ENCODE results near the gene HOMER1.
"Not testable (repeated sequence)": the region's sequence is repeated elsewhere in the genome, so short reads cannot be mapped to it uniquely, and the experiment has no call there.

Gene HOMER1

DNA sequence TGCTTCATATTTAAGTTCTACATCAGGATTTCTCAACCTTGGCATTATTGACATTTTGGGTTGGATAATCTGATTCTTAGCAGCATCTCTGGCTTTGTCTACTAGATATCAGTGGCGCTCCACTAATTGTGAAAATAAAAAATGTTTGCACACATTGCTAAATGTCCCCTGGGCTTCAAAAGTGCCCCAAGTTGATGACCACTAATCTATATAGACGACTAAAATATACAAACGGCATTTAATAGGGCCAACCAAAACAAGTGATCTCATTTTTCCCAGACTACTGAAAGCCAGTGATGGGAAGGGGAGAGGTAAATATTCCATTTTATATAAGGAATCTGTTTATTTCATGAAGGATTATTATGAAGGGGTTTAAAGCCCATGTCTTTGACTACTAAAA is 118.6 kb downstream of the HOMER1 start:
- no peak overlapping the region for H3K4me3 ChIP-seq (ENCODE audit: low read depth, low read length)

GRCh38 chr5:79392776-79393175 is 121.2 kb downstream of the HOMER1 start:
- DNase-seq (ENCODE audit: low read depth) = no peak
- TF ChIP-seq MYC (IDR thresholded peaks at IDR 0.05; ENCODE audit: low read depth, low read length) (no peak), CTCF (IDR thresholded peaks at IDR 0.05; ENCODE audit: low read depth, low read length) (no peak), POLR2A (IDR thresholded peaks at IDR 0.05; ENCODE audit: extremely low read depth, insufficient read length) (no peak)
- TF ChIP-seq, protein P1, sequence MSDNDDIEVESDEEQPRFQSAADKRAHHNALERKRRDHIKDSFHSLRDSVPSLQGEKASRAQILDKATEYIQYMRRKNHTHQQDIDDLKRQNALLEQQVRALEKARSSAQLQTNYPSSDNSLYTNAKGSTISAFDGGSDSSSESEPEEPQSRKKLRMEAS (IDR thresholded peaks at IDR 0.05; ENCODE audit: low read depth, low read length) = no peak
- no peak overlapping the region for H3K4me3 ChIP-seq (ENCODE audit: low read depth, low read length)

More for the DNA sequence above, 118.6 kb downstream of the HOMER1 start:
- TF ChIP-seq POLR2A (IDR thresholded peaks at IDR 0.05; ENCODE audit: extremely low read depth, insufficient read length) (no peak), CTCF (IDR thresholded peaks at IDR 0.05; ENCODE audit: low read depth, low read length) (no peak), MYC (IDR thresholded peaks at IDR 0.05; ENCODE audit: low read depth, low read length) (no peak)
- TF ChIP-seq, protein P1 (IDR thresholded peaks at IDR 0.05; ENCODE audit: low read depth, low read length) = no peak
- no peak for DNase-seq (ENCODE audit: low read depth)

DNA sequence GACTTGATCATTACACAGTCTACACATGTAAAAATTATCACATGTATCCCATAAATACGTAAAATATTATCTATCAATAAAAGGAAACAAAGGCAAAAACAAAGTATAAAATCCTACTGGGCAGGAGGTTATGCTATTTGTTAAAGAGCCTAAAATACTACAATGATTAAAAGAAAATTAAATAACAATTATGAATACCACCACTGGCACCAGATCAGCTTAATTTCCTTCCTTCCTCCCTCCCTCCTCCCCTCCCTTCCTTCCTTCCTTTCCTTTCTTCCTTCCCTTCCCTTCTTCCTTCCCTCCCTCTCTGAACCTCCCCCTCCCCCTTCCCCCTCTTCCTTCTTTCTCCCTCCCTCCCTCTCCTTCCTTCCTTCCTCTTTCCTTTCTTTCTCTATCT is 127.3 kb downstream of the HOMER1 start:
- DNase-seq (ENCODE audit: low read depth) = no peak
- H3K4me3 ChIP-seq (ENCODE audit: low read depth, low read length) = no peak overlapping the region
- no peak for TF ChIP-seq MYC (IDR thresholded peaks at IDR 0.05; ENCODE audit: low read depth, low read length)

DNA sequence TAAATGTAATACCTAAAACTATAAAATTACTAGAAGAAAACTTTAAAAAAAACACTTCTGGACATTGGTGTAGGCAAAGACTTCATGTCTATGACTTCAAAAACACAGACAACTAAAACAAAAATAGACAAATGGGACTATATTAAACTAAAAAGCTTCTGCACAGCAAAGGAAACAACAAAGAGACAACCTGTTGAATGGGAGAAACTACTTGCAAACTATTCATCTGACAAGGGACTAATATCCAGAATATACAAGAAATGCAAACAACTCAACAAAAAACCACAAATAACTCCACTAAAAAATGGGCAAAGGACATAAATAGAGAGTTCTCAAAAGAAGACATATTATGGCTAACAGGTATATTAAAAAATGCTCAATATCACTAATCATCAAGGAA is 128.8 kb downstream of the HOMER1 start:
- H3K4me3 ChIP-seq (ENCODE audit: low read depth, low read length); DNase-seq (ENCODE audit: low read depth): not testable (repeated sequence)

GRCh38 chr5:79378510-79379186 is 135.3 kb downstream of the HOMER1 start:
- no peak overlapping the region for H3K4me3 ChIP-seq (ENCODE audit: low read depth, low read length)
- DNase-seq (ENCODE audit: low read depth) = no peak
- TF ChIP-seq, protein P1 (IDR thresholded peaks at IDR 0.05; ENCODE audit: low read depth, low read length) = no peak
- no peak for TF ChIP-seq MYC (IDR thresholded peaks at IDR 0.05; ENCODE audit: low read depth, low read length)
- TF ChIP-seq CTCF (IDR thresholded peaks at IDR 0.05; ENCODE audit: low read depth, low read length) = no peak
- TF ChIP-seq POLR2A (IDR thresholded peaks at IDR 0.05; ENCODE audit: extremely low read depth, insufficient read length) = no peak

GRCh38 chr5:79357398-79357797 is 156.5 kb downstream of the HOMER1 start:
- no peak overlapping the region for H3K4me3 ChIP-seq (ENCODE audit: low read depth, low read length)
- TF ChIP-seq CTCF (IDR thresholded peaks at IDR 0.05; ENCODE audit: low read depth, low read length) = no peak
- TF ChIP-seq MYC (IDR thresholded peaks at IDR 0.05; ENCODE audit: low read depth, low read length) = no peak
- no peak for DNase-seq (ENCODE audit: low read depth)

DNA sequence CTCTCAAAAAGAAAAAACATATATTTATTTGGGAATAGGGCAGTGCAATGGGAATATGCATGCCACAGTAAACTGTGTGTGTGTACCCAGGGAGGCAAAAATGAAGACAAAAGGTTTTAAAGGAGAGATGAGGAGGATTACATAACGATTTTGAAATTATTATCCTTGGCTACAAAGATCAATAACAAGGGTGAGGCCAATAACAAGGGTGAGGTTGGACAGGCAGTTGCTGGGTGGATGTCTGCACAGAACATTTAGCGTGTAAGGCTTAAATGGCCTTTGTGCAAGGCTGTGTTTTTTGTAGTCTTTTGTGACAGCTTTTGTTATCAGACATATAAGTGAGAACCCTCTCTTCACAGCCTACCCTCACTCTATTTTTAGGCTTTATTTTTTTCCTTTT is 164.1 kb downstream of the HOMER1 start:
- H3K4me3 ChIP-seq (ENCODE audit: low read depth, low read length) = no peak overlapping the region
- DNase-seq (ENCODE audit: low read depth) = no peak
- no peak for TF ChIP-seq POLR2A (IDR thresholded peaks at IDR 0.05; ENCODE audit: extremely low read depth, insufficient read length)

- DNase-seq (ENCODE audit: low read depth) = no peak
- H3K4me3 ChIP-seq (ENCODE audit: low read depth, low read length) = no peak overlapping the region
- TF ChIP-seq, protein P1 (IDR thresholded peaks at IDR 0.05; ENCODE audit: low read depth, low read length) = no peak
- TF ChIP-seq CTCF (IDR thresholded peaks at IDR 0.05; ENCODE audit: low read depth, low read length) = no peak
- no peak for TF ChIP-seq MYC (IDR thresholded peaks at IDR 0.05; ENCODE audit: low read depth, low read length)
- no peak for TF ChIP-seq POLR2A (IDR thresholded peaks at IDR 0.05; ENCODE audit: extremely low read depth, insufficient read length)
Observed at GRCh38 chr5:79349047-79349446, 164.9 kb downstream of the HOMER1 start.
